ENCODE measurements around the gene MBNL2.
"Not testable (repeated sequence)": the region's sequence is repeated elsewhere in the genome, so short reads cannot be mapped to it uniquely, and the experiment has no call there.

MBNL2 gene

GRCh38 chr13:97329331-97329730, 107.2 kb downstream of the MBNL2 start:
- DNase-seq, result peak; percentile 17

DNA sequence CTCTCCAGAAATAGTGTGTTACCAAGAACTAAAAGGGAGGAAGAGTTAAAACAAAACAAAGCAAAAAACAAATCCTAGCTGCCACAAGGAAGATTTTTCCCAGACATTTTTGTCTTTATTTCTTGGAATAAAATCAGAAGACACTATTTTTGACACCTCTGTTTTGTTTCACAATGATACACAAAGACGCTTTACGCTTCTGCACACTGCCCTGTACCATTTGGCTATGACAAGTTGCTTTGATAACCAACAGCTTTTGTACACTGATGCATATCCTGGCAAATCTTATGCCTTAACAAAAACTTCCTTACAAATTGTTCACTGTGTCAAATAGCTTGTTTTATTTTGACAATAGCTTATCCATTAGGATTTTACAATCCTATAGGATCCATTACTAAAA, 108.3 kb downstream of the MBNL2 start:
- no peak for DNase-seq

DNA sequence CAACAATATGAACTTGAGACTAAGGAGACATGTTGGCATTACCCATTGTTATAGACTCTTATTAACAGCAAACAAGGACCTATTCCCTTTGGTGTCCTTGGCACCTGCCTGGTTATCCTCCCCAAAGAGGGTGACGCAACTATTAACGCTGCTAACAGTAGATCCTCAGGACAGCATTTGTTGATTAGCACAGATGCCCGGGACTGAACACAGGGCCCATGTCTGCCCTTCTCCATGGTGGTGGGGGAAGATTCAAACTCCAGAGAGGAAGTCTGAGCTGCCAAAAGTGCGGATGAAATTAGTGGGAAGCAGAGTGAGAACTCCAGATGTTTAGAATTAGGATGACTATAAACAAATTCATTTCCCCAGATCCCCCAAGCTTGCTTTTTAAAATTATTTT, 110.6 kb downstream of the MBNL2 start:
- DNase-seq, result no peak

GRCh38 chr13:97333983-97334382, 111.8 kb downstream of the MBNL2 start:
- no peak for DNase-seq

GRCh38 chr13:97334690-97335089, 112.6 kb downstream of the MBNL2 start:
- DNase-seq, result no peak

GRCh38 chr13:97335488-97336134, 113.5 kb downstream of the MBNL2 start:
- no peak for DNase-seq

- no peak for DNase-seq
These were observed 115.9 kb downstream of the MBNL2 start for GRCh38 chr13:97337985-97338499.

- no peak for DNase-seq
These were observed 116.4 kb downstream of the MBNL2 start for GRCh38 chr13:97338571-97338970.

- DNase-seq, result no peak
These were observed 117.2 kb downstream of the MBNL2 start for GRCh38 chr13:97339019-97339987.

GRCh38 chr13:97339988-97340749, 118.0 kb downstream of the MBNL2 start:
- no peak for DNase-seq

DNA sequence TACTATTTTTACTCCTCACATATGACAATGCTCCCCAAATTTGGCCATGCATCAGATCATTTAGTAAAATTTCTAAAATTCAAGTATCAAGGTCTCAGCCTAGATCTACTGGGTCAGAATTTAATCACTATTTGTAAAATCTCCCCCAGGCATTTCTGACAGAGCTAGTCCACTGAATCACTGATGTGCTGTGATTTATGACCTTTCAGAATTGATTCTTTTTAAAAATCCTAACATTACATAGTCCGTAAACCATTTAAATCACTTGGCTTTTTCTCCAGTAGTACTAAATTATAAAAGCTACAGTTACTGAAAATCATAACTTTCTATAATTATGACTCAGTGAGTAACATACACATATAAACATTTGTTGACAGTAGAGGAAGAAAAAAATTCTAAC, 119.0 kb downstream of the MBNL2 start:
- no peak for DNase-seq

- no peak for DNase-seq
These were observed 120.0 kb downstream of the MBNL2 start for GRCh38 chr13:97342136-97342535.

GRCh38 chr13:97342936-97343335, 120.8 kb downstream of the MBNL2 start:
- DNase-seq, result no peak

DNA sequence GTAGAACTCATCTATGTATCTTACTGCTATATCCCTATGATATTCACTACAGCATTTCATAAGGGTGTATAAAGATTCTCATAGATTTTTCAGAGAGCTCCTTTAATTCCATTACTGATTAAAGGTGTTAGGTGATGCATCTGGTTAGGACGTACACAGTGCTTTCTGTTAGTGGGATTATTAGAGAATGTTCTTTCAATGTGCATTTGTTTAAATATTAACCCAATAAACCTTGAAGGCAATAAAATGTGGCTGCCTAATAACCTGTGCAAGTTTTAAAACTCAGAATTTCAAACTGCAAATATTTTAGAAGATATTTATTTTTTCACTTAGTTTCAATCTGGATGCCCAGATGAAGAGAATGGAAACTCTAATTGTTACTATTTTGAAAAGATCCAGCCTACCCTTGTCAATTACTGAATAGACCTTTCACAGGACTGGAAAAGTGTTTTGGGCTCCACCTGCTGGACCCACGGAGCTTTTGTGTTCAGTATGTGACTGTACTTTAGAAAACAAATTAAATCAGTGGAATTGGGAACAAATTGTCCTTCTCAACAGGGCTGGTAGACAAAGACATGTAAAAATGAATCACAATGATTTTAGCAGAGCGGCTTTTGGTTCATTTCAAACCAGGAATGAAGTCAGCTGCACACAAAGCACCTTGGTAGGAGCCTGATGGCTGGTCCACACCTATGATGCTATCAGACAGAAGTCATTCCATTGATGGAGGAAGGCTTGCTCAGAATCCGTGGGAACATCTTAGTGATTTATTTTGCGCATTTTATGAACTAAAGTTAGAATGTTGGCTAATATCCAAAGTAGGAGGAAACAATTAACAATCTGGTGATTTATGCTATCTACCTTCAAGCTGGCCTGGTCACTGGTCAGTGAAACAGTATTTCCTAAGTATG, 122.4 kb downstream of the MBNL2 start:
- DNase-seq, result peak; percentile 61

GRCh38 chr13:97346097-97346496, 124.0 kb downstream of the MBNL2 start:
- DNase-seq, result no peak

- no peak for DNase-seq
These were observed 124.6 kb downstream of the MBNL2 start for GRCh38 chr13:97346561-97347254.

GRCh38 chr13:97347255-97347932, 125.3 kb downstream of the MBNL2 start:
- no peak for DNase-seq

GRCh38 chr13:97348569-97349100, 126.5 kb downstream of the MBNL2 start:
- DNase-seq, result no peak

GRCh38 chr13:97352012-97352411, 129.9 kb downstream of the MBNL2 start:
- not testable (repeated sequence) for DNase-seq

DNA sequence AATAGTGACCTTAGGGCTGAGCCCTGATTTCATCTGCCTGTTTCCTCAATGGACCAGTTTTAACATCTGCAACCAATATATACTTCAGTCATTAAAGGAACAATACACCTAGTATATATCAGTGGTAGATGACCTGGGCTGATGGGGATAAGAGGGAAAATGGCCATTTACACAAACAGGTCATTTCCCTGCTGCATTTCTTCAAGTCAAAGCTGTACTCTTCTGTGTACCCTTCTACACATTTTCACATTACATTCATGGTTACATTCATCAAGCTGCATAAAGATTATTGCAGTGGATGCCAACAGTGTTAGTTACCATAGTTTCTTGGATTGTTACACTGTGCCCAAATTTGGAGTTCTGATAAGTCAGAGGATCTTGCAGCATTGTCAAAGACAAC, 130.7 kb downstream of the MBNL2 start:
- no peak for DNase-seq

Measured in NCI-H2171 treated with DMSO at 0.1 percent for 48 hours (cell line).